ENCODE results near the gene HAX1. TPM values are rescaled to one million over a fixed set of nuclear protein-coding genes. Genes with fewer than 3 reads are reported as not detected.

Gene HAX1
- total and polyA plus RNA-seq, 4 donors: 37.5 to 91.2 (median 59.3) TPM

DNA sequence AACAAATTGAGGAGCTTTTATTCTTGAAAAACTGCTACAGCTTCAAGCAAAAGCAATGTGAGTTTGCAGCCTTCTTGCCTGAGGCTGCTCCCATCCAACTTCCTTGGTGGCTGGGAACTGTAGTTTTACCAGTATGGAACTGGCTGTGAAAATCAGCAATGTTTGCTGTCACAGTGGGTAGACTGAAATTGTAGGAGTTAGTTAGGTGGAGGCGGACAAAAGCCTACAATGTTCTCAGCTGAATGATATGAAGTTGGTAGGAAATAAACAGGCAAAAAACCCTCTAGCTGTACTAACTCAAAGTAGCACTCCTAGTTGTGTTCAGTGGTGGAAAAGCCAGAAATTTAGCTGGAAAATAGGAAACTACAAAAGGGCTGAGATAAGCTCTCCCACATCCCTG is 18.5 kb downstream of the HAX1 start:
- no peak overlapping the region for H3K27ac ChIP-seq (ENCODE audit: low read depth in 1 of 2, low read length in 2 of 2)
- no peak overlapping the region for H3K4me3 ChIP-seq (ENCODE audit: low read depth in 1 of 3, low read length in 3 of 3)
- H3K4me1 ChIP-seq (ENCODE audit: control insufficient read depth in 4 of 4, insufficient read depth in 4 of 4, low read length in 3 of 4): no peaks in the 10 kb centered on the region
- H3K36me3 ChIP-seq (ENCODE audit: control insufficient read depth in 4 of 4, insufficient read depth in 3 of 4, low read depth in 1 of 4, low read length in 3 of 4): no peaks in the 10 kb centered on the region
- no peak for DNase-seq (ENCODE audit: low spot score)
- H3K9me3 ChIP-seq (ENCODE audit: control insufficient read depth in 4 of 4, low read length in 3 of 4): peaks cover 3 to 9% (median 4%) of the 10 kb centered on the region in 4 donors
- H3K9ac ChIP-seq (ENCODE audit: low read depth in 1 of 2, low read length in 2 of 2): no peak overlapping the region
- TF ChIP-seq HNF4A (conservative IDR thresholded peaks at IDR 0.05) (no peak), HNF4G (IDR thresholded peaks at IDR 0.05) (no peak), SP1 (IDR thresholded peaks at IDR 0.05) (no peak), YY1 (IDR thresholded peaks at IDR 0.05) (no peak), RXRA (IDR thresholded peaks at IDR 0.05) (no peak), RAD21 (IDR thresholded peaks at IDR 0.05) (no peak), JUND (IDR thresholded peaks at IDR 0.05) (no peak), GABPA (IDR thresholded peaks at IDR 0.05 in 1 of 2, conservative IDR thresholded peaks at IDR 0.05 in 1 of 2) (no peak), NR2F2 (IDR thresholded peaks at IDR 0.05) (no peak), TAF1 (conservative IDR thresholded peaks at IDR 0.05) (no peak), FOXA2 (IDR thresholded peaks at IDR 0.05) (no peak), EGR1 (IDR thresholded peaks at IDR 0.05; ENCODE audit: low read depth in 2 of 2) (no peak), FOXA1 (IDR thresholded peaks at IDR 0.05) (no peak)
- TF ChIP-seq, protein P1, sequence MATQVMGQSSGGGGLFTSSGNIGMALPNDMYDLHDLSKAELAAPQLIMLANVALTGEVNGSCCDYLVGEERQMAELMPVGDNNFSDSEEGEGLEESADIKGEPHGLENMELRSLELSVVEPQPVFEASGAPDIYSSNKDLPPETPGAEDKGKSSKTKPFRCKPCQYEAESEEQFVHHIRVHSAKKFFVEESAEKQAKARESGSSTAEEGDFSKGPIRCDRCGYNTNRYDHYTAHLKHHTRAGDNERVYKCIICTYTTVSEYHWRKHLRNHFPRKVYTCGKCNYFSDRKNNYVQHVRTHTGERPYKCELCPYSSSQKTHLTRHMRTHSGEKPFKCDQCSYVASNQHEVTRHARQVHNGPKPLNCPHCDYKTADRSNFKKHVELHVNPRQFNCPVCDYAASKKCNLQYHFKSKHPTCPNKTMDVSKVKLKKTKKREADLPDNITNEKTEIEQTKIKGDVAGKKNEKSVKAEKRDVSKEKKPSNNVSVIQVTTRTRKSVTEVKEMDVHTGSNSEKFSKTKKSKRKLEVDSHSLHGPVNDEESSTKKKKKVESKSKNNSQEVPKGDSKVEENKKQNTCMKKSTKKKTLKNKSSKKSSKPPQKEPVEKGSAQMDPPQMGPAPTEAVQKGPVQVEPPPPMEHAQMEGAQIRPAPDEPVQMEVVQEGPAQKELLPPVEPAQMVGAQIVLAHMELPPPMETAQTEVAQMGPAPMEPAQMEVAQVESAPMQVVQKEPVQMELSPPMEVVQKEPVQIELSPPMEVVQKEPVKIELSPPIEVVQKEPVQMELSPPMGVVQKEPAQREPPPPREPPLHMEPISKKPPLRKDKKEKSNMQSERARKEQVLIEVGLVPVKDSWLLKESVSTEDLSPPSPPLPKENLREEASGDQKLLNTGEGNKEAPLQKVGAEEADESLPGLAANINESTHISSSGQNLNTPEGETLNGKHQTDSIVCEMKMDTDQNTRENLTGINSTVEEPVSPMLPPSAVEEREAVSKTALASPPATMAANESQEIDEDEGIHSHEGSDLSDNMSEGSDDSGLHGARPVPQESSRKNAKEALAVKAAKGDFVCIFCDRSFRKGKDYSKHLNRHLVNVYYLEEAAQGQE (IDR thresholded peaks at IDR 0.05): no peak
- TF ChIP-seq, protein P2, sequence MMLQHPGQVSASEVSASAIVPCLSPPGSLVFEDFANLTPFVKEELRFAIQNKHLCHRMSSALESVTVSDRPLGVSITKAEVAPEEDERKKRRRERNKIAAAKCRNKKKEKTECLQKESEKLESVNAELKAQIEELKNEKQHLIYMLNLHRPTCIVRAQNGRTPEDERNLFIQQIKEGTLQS (IDR thresholded peaks at IDR 0.05): no peak
- TF ChIP-seq, protein P3, sequence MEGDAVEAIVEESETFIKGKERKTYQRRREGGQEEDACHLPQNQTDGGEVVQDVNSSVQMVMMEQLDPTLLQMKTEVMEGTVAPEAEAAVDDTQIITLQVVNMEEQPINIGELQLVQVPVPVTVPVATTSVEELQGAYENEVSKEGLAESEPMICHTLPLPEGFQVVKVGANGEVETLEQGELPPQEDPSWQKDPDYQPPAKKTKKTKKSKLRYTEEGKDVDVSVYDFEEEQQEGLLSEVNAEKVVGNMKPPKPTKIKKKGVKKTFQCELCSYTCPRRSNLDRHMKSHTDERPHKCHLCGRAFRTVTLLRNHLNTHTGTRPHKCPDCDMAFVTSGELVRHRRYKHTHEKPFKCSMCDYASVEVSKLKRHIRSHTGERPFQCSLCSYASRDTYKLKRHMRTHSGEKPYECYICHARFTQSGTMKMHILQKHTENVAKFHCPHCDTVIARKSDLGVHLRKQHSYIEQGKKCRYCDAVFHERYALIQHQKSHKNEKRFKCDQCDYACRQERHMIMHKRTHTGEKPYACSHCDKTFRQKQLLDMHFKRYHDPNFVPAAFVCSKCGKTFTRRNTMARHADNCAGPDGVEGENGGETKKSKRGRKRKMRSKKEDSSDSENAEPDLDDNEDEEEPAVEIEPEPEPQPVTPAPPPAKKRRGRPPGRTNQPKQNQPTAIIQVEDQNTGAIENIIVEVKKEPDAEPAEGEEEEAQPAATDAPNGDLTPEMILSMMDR (IDR thresholded peaks at IDR 0.05; ENCODE audit: low read depth, low read length, missing input control): no peak
- TF ChIP-seq, protein P4, sequence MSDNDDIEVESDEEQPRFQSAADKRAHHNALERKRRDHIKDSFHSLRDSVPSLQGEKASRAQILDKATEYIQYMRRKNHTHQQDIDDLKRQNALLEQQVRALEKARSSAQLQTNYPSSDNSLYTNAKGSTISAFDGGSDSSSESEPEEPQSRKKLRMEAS (IDR thresholded peaks at IDR 0.05): no peak
- TF ChIP-seq, protein P5, sequence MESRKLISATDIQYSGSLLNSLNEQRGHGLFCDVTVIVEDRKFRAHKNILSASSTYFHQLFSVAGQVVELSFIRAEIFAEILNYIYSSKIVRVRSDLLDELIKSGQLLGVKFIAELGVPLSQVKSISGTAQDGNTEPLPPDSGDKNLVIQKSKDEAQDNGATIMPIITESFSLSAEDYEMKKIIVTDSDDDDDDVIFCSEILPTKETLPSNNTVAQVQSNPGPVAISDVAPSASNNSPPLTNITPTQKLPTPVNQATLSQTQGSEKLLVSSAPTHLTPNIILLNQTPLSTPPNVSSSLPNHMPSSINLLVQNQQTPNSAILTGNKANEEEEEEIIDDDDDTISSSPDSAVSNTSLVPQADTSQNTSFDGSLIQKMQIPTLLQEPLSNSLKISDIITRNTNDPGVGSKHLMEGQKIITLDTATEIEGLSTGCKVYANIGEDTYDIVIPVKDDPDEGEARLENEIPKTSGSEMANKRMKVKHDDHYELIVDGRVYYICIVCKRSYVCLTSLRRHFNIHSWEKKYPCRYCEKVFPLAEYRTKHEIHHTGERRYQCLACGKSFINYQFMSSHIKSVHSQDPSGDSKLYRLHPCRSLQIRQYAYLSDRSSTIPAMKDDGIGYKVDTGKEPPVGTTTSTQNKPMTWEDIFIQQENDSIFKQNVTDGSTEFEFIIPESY (IDR thresholded peaks at IDR 0.05): no peak
- no peaks in the 10 kb centered on the region for H3K27me3 ChIP-seq (ENCODE audit: control insufficient read depth in 4 of 4, insufficient read depth in 4 of 4, low read length in 3 of 4)
- 93% methylated on average over 1 of the region's 1 CpG for WGBS

Data from liver (tissue), 9 donors.